ENCODE data around the gene CGRRF1.

Gene CGRRF1

GRCh38 chr14:54564071-54564867 lies 54.6 kb downstream of the CGRRF1 start:
- no peaks in the 10 kb centered on the region for H3K36me3 ChIP-seq (ENCODE audit: control insufficient read depth, insufficient read depth, low read length)
- H3K4me1 ChIP-seq (ENCODE audit: control insufficient read depth, insufficient read depth, low read length, poor library complexity, severe bottlenecking) = peaks cover 10% of the 10 kb centered on the region
- no peaks in the 10 kb centered on the region for H3K9me3 ChIP-seq (ENCODE audit: control insufficient read depth, low read length)
- no peak for DNase-seq
- peak overlapping the region; percentile 87 for H3K27ac ChIP-seq (ENCODE audit: insufficient read depth, low read length, poor library complexity, severe bottlenecking)
- no peaks in the 10 kb centered on the region for H3K27me3 ChIP-seq (replicated peaks; ENCODE audit: control insufficient read depth, insufficient read depth, low read length, poor library complexity, severe bottlenecking)
- peak overlapping the region; percentile 86 for H3K4me3 ChIP-seq (ENCODE audit: insufficient read depth, low read depth, low read length, poor library complexity, severe bottlenecking)

GRCh38 chr14:54564868-54565784 lies 55.4 kb downstream of the CGRRF1 start:
- Histone ChIP-seq H3K4me3 (ENCODE audit: insufficient read depth, low read depth, low read length, poor library complexity, severe bottlenecking) (peak overlapping the region; percentile 86), H3K27ac (ENCODE audit: insufficient read depth, low read length, poor library complexity, severe bottlenecking) (peak overlapping the region; percentile 87), H3K36me3 (ENCODE audit: control insufficient read depth, insufficient read depth, low read length) (no peaks in the 10 kb centered on the region), H3K9me3 (ENCODE audit: control insufficient read depth, low read length) (no peaks in the 10 kb centered on the region), H3K4me1 (ENCODE audit: control insufficient read depth, insufficient read depth, low read length, poor library complexity, severe bottlenecking) (peaks cover 10% of the 10 kb centered on the region), H3K27me3 (replicated peaks; ENCODE audit: control insufficient read depth, insufficient read depth, low read length, poor library complexity, severe bottlenecking) (no peaks in the 10 kb centered on the region)
- peak; percentile 32 to 54 (median 44) for DNase-seq

GRCh38 chr14:54565785-54566409 lies 56.2 kb downstream of the CGRRF1 start:
- peak; percentile 71 to 78 (median 77) for DNase-seq
- Histone ChIP-seq H3K27me3 (replicated peaks; ENCODE audit: control insufficient read depth, insufficient read depth, low read length, poor library complexity, severe bottlenecking) (no peaks in the 10 kb centered on the region), H3K9me3 (ENCODE audit: control insufficient read depth, low read length) (no peaks in the 10 kb centered on the region), H3K27ac (ENCODE audit: insufficient read depth, low read length, poor library complexity, severe bottlenecking) (peak overlapping the region; percentile 87), H3K4me3 (ENCODE audit: insufficient read depth, low read depth, low read length, poor library complexity, severe bottlenecking) (peak overlapping the region; percentile 86), H3K4me1 (ENCODE audit: control insufficient read depth, insufficient read depth, low read length, poor library complexity, severe bottlenecking) (peaks cover 10% of the 10 kb centered on the region), H3K36me3 (ENCODE audit: control insufficient read depth, insufficient read depth, low read length) (no peaks in the 10 kb centered on the region)

GRCh38 chr14:54566410-54567223 lies 56.9 kb downstream of the CGRRF1 start, which contains the start of gene SAMD4A:
Gene SAMD4A (plus strand): TSS chr14:54567128. CDS start chr14:54567917, 789 bp downstream.
- H3K27ac ChIP-seq (ENCODE audit: insufficient read depth, low read length, poor library complexity, severe bottlenecking) = peak within 1 kb of the TSS; percentile 87
- H3K9me3 ChIP-seq (ENCODE audit: control insufficient read depth, low read length) = no peaks in the 10 kb centered on the region
- no peaks in the 10 kb centered on the region for H3K27me3 ChIP-seq (replicated peaks; ENCODE audit: control insufficient read depth, insufficient read depth, low read length, poor library complexity, severe bottlenecking)
- no peaks in the 10 kb centered on the region for H3K36me3 ChIP-seq (ENCODE audit: control insufficient read depth, insufficient read depth, low read length)
- peak; percentile 27 to 55 (median 43) for DNase-seq
- peak within 1 kb of the TSS; percentile 86 for H3K4me3 ChIP-seq (ENCODE audit: insufficient read depth, low read depth, low read length, poor library complexity, severe bottlenecking)
- peaks cover 10% of the 10 kb centered on the region for H3K4me1 ChIP-seq (ENCODE audit: control insufficient read depth, insufficient read depth, low read length, poor library complexity, severe bottlenecking)

- Histone ChIP-seq H3K27ac (ENCODE audit: insufficient read depth, low read length, poor library complexity, severe bottlenecking) (peak overlapping the region; percentile 87), H3K36me3 (ENCODE audit: control insufficient read depth, insufficient read depth, low read length) (no peaks in the 10 kb centered on the region), H3K4me3 (ENCODE audit: insufficient read depth, low read depth, low read length, poor library complexity, severe bottlenecking) (peak overlapping the region; percentile 86), H3K27me3 (replicated peaks; ENCODE audit: control insufficient read depth, insufficient read depth, low read length, poor library complexity, severe bottlenecking) (no peaks in the 10 kb centered on the region), H3K9me3 (ENCODE audit: control insufficient read depth, low read length) (no peaks in the 10 kb centered on the region), H3K4me1 (ENCODE audit: control insufficient read depth, insufficient read depth, low read length, poor library complexity, severe bottlenecking) (peaks cover 10% of the 10 kb centered on the region)
- no peak for DNase-seq
These were observed 57.5 kb downstream of the CGRRF1 start for GRCh38 chr14:54567224-54567638.

GRCh38 chr14:54567639-54568561 lies 58.2 kb downstream of the CGRRF1 start:
- Histone ChIP-seq H3K4me1 (ENCODE audit: control insufficient read depth, insufficient read depth, low read length, poor library complexity, severe bottlenecking) (peaks cover 10% of the 10 kb centered on the region), H3K27me3 (replicated peaks; ENCODE audit: control insufficient read depth, insufficient read depth, low read length, poor library complexity, severe bottlenecking) (no peaks in the 10 kb centered on the region), H3K36me3 (ENCODE audit: control insufficient read depth, insufficient read depth, low read length) (no peaks in the 10 kb centered on the region), H3K4me3 (ENCODE audit: insufficient read depth, low read depth, low read length, poor library complexity, severe bottlenecking) (peak overlapping the region; percentile 86), H3K9me3 (ENCODE audit: control insufficient read depth, low read length) (no peaks in the 10 kb centered on the region), H3K27ac (ENCODE audit: insufficient read depth, low read length, poor library complexity, severe bottlenecking) (peak overlapping the region; percentile 87)
- DNase-seq = peak; percentile 18 to 21 (median 18)

- peaks cover 10% of the 10 kb centered on the region for H3K4me1 ChIP-seq (ENCODE audit: control insufficient read depth, insufficient read depth, low read length, poor library complexity, severe bottlenecking)
- H3K4me3 ChIP-seq (ENCODE audit: insufficient read depth, low read depth, low read length, poor library complexity, severe bottlenecking) = no peak overlapping the region
- H3K36me3 ChIP-seq (ENCODE audit: control insufficient read depth, insufficient read depth, low read length) = no peaks in the 10 kb centered on the region
- no peak for DNase-seq
- no peaks in the 10 kb centered on the region for H3K9me3 ChIP-seq (ENCODE audit: control insufficient read depth, low read length)
- H3K27me3 ChIP-seq (replicated peaks; ENCODE audit: control insufficient read depth, insufficient read depth, low read length, poor library complexity, severe bottlenecking) = no peaks in the 10 kb centered on the region
- no peak overlapping the region for H3K27ac ChIP-seq (ENCODE audit: insufficient read depth, low read length, poor library complexity, severe bottlenecking)
These were observed 59.3 kb downstream of the CGRRF1 start for GRCh38 chr14:54568821-54569595.

GRCh38 chr14:54570047-54570446 lies 60.3 kb downstream of the CGRRF1 start:
- Histone ChIP-seq H3K36me3 (ENCODE audit: control insufficient read depth, insufficient read depth, low read length) (no peaks in the 10 kb centered on the region), H3K27me3 (replicated peaks; ENCODE audit: control insufficient read depth, insufficient read depth, low read length, poor library complexity, severe bottlenecking) (no peaks in the 10 kb centered on the region), H3K9me3 (ENCODE audit: control insufficient read depth, low read length) (no peaks in the 10 kb centered on the region), H3K4me1 (ENCODE audit: control insufficient read depth, insufficient read depth, low read length, poor library complexity, severe bottlenecking) (peaks cover 6% of the 10 kb centered on the region), H3K4me3 (ENCODE audit: insufficient read depth, low read depth, low read length, poor library complexity, severe bottlenecking) (no peak overlapping the region), H3K27ac (ENCODE audit: insufficient read depth, low read length, poor library complexity, severe bottlenecking) (no peak overlapping the region)
- DNase-seq = no peak

All from effector memory CD4-positive, alpha-beta T cell (primary cell).